ENCODE results near the gene AK2.

GRCh38 chr1:33048426-33048825 lies 11.7 kb upstream of the AK2 start:
- no peak for TF ChIP-seq CTCF (IDR thresholded peaks at IDR 0.05)
- no peak for TF ChIP-seq POLR2A (IDR thresholded peaks at IDR 0.05)
